Upper lobe of right lung (tissue), 1 donor: ENCODE data around the gene KYAT1. TPM values are rescaled to one million over a fixed set of nuclear protein-coding genes. Genes with fewer than 3 reads are reported as not detected.

ENCODE experiments used
- ATAC-seq: fragments of 200-7000 bp; cut with Tn5 transposase; one replicate; pipeline ENCODE4 v1.9.1; 2020; ENCODE audit warnings: mild to moderate bottlenecking, moderate library complexity
- DNase-seq: peaks from one replicate; pipeline ENCODE4 v3.0.0-alpha.2; 2020
- H3K27ac ChIP-seq: fragments of 200-600 bp; one replicate; pipeline ENCODE4 v1.8.0; 2022
- H3K27me3 ChIP-seq: fragments of 200-600 bp; one replicate; pipeline ENCODE4 v1.8.0; 2022; ENCODE audit warnings: mild to moderate bottlenecking
- H3K36me3 ChIP-seq: fragments of 200-600 bp; one replicate; pipeline ENCODE4 v1.8.0; 2022
- H3K4me1 ChIP-seq: fragments of 200-600 bp; one replicate; pipeline ENCODE4 v1.8.0; 2022
- H3K4me3 ChIP-seq: fragments of 200-600 bp; one replicate; pipeline ENCODE4 v1.8.0; 2022; ENCODE audit warnings: mild to moderate bottlenecking
- H3K9me3 ChIP-seq: fragments of 200-600 bp; one replicate; pipeline ENCODE4 v1.8.0; 2022
- intact Hi-C: fragments of 100-400 bp; cut with DNase I; formaldehyde crosslinking; loops from one replicate; pipeline ENCODE4 v1.11.0; 2022
- total RNA-seq: library from RNA; stranded (reverse); fragmentation: NEBNext Ultra II Directional; extraction: Animal tissue kit (Norgen Biotek cat#: 25700); gene quantifications from one replicate; pipeline ENCODE4 v1.2.1, GENCODE V29; 2021
- TF ChIP-seq, protein P1 (sequence below): fragments of 200-600 bp; IDR thresholded peaks from one replicate; pipeline ENCODE4 v1.8.0; 2022; ENCODE audit warnings: antibody characterized with exemption
- donor health status: DM: no; HTN: yes; CAD: no; lungs with severe emphysema.

The KYAT1 gene
- total RNA-seq, 1 donor from 2014 or later: 6.6 TPM

DNA sequence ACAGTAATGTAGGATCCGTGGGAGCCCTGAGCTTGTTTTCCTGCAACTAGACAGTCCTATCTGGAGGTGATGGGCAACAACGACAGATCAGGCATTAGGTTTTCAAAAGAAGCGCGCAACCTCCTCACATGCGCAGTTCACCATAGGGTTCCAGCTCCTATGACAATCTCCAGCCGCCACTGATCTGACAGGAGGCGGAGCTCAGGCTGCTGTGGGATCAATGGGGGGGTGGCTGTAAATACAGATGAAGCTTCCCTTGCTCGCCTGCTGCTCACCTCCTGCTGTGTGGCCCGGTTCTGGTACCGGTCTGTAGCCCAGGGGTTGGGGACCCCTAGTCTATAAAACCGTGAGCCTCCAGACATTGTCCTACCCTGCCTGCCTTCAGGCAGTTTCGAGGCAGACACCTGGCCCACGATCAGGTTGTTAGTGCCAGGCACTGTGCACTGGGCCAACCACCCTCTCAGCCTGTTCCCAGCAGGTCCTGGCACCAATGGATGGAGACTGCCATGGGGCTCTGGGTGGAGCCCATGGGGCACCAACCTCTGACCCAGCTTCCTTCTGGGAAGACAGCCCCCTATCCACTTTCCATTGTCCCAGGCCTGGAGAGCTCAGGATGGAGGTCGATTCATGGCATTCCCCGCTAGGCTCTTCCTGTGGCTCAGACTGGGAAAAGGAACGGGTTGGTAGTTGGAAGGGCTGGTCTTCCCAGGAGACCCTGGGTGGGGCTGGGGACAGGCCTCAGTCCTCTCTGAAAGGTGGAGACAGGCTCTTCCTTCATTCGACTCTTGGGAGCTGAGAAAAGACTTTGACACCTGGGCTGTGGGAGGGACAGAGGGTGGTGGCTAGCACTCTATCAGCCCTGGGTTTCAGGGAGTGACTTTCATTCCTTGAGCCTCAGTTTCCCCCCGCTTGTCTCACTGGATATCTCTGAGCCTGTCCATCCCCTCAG is 61.8 kb downstream of the KYAT1 start:
- Histone ChIP-seq H3K9me3 (no peaks in the 10 kb centered on the region), H3K27ac (no peak overlapping the region), H3K36me3 (peaks cover 24% of the 10 kb centered on the region), H3K4me1 (peaks cover 11% of the 10 kb centered on the region), H3K27me3 (no peaks in the 10 kb centered on the region), H3K4me3 (peak overlapping the region; percentile 77)
- ATAC-seq (no peak), DNase-seq (no peak)
- intact Hi-C loops: no loop called here
- TF ChIP-seq, protein P1, sequence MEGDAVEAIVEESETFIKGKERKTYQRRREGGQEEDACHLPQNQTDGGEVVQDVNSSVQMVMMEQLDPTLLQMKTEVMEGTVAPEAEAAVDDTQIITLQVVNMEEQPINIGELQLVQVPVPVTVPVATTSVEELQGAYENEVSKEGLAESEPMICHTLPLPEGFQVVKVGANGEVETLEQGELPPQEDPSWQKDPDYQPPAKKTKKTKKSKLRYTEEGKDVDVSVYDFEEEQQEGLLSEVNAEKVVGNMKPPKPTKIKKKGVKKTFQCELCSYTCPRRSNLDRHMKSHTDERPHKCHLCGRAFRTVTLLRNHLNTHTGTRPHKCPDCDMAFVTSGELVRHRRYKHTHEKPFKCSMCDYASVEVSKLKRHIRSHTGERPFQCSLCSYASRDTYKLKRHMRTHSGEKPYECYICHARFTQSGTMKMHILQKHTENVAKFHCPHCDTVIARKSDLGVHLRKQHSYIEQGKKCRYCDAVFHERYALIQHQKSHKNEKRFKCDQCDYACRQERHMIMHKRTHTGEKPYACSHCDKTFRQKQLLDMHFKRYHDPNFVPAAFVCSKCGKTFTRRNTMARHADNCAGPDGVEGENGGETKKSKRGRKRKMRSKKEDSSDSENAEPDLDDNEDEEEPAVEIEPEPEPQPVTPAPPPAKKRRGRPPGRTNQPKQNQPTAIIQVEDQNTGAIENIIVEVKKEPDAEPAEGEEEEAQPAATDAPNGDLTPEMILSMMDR: no peak

DNA sequence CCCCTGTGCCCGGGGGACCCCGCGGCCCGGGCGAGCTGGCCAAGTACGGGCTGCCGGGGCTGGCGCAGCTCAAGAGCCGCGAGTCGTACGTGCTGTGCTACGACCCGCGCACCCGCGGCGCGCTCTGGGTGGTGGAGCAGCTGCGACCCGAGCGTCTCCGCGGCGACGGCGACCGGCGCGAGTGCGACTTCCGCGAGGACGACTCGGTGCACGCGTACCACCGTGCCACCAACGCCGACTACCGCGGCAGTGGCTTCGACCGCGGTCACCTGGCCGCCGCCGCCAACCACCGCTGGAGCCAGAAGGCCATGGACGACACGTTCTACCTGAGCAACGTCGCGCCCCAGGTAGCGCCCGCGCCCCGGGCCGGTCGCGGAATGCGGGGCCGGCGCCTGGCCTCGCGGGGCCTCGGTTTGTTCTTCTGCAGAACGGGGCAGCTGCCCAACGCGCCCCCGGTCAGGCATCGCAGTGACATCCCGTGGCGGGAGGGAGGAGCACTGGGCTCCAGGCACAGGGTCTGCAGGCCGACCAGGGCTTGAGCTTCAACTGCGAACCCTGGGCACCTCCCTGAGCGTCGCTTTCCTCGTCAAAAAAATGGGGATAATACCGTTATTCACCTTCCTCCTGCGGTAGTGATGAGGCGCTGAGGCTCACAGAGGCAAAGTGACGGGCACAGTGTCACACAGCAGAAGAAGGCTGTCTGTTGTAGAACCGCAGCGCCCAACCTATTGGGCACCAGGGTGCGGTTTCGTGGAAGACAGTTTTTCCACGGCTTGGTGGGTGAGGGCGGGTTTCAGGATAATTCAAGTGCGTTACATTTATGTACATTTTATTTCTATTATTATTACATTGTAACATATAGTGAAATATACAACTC is 62.7 kb downstream of the KYAT1 start:
- intact Hi-C loops: no loop called here
- Histone ChIP-seq H3K36me3 (peaks cover 17% of the 10 kb centered on the region), H3K4me1 (peaks cover 11% of the 10 kb centered on the region), H3K4me3 (peak overlapping the region; percentile 77), H3K27ac (peak overlapping the region; percentile 83), H3K27me3 (no peaks in the 10 kb centered on the region), H3K9me3 (no peaks in the 10 kb centered on the region)
- ATAC-seq (peak; percentile 42), DNase-seq (peak; percentile 81)
- TF ChIP-seq, protein P1: no peak

DNA sequence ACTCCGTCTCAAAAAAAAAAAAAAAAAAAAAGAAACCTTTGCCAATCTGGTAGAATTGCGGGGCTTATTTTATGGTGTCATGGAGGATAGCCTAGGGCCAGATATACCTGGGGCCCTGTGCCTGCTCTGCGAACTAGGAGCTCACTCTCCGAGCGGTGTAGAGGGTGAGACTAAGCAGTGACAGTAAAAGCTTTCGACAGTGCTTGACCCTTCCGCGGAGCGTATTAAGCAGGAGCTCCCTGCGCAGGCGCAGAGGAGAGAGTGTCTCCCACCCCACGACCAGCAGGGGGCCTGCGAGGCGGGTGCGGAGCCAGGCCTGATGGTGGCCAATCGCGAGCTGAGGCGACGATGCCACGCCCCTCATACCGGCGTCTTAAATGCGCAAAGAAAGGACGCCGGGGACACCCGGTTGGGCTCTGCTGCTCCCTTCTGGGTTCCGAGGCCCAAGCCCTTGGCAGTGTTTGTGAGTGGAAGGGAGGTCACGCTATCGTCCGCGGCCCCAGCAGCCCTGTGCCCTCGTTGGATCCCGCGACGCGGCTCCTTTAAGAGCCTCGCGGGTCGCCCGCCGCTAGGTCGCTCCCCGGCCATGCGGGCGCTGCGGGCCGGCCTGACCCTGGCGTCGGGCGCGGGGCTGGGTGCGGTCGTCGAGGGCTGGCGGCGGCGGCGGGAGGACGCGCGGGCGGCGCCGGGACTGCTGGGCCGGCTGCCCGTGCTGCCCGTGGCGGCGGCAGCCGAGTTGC is 63.5 kb downstream of the KYAT1 start, which contains the start of gene ENDOG:
Gene ENDOG (plus strand): TSS at position 402 of the 740 bp plus-strand sequence. CDS start 185 bp downstream, at position 587.
- ATAC-seq (peak; percentile 99), DNase-seq (peak; percentile 98)
- peaks cover 9% of the 10 kb centered on the region for H3K36me3 ChIP-seq
- TF ChIP-seq, protein P1: peak; percentile 97
- H3K27ac ChIP-seq: peak within 1 kb of the TSS; percentile 83
- intact Hi-C loops: no loop called here
- no peaks in the 10 kb centered on the region for H3K27me3 ChIP-seq
- peak within 1 kb of the TSS; percentile 77 for H3K4me3 ChIP-seq
- H3K9me3 ChIP-seq: no peaks in the 10 kb centered on the region
- H3K4me1 ChIP-seq: peaks cover 11% of the 10 kb centered on the region

GRCh38 chr9:128810873-128811272 is 70.9 kb downstream of the KYAT1 start:
- TF ChIP-seq, protein P1: no peak
- no peaks in the 10 kb centered on the region for H3K9me3 ChIP-seq
- H3K4me3 ChIP-seq: no peak overlapping the region
- H3K27ac ChIP-seq: no peak overlapping the region
- ATAC-seq: no peak
- no peaks in the 10 kb centered on the region for H3K4me1 ChIP-seq
- intact Hi-C loops: no loop called here
- no peaks in the 10 kb centered on the region for H3K27me3 ChIP-seq
- DNase-seq: no peak
- H3K36me3 ChIP-seq: peaks cover 32% of the 10 kb centered on the region

DNA sequence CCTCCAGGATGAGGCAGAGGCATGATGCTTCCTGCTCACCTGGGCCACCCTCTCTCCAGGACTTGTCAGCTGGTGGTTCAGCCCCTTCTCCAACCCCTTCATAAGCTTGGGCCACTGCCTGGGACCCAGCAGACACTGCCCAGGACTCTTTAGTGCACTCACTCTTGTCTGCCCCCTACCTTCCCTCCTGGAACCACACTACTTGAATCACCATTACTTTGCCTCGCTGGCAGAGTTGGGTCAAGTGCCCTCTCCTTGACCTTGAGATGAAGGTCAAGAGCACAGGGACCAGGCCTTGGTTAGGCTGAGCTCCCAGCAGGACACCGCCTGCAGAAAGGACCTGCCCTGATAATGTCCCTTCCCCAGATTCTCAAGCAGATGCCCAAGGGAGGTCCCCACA is 71.9 kb downstream of the KYAT1 start:
- H3K36me3 ChIP-seq: peaks cover 43% of the 10 kb centered on the region
- no peaks in the 10 kb centered on the region for H3K27me3 ChIP-seq
- H3K4me1 ChIP-seq: no peaks in the 10 kb centered on the region
- H3K9me3 ChIP-seq: no peaks in the 10 kb centered on the region
- no peak overlapping the region for H3K4me3 ChIP-seq
- DNase-seq: no peak
- ATAC-seq: peak; percentile 27
- H3K27ac ChIP-seq: no peak overlapping the region
- TF ChIP-seq, protein P1: no peak
- intact Hi-C loops: no loop called here
